Stimulated activated CD4-positive, alpha-beta T cell treated with anti-CD3 and anti-CD28 coated beads, Interleukin-15, amount 100 ng/mL, for 1 hour (primary cell): ENCODE data around the gene FKBP5.
"Not testable (repeated sequence)": the region's sequence is repeated elsewhere in the genome, so short reads cannot be mapped to it uniquely, and the experiment has no call there.

Source experiments
- DNase-seq, 2 donors: peaks; one replicate each; pipeline ENCODE4 v3.0.0-alpha.2; 2020; ENCODE audit warnings: low read depth in 1 of 2, low spot score in 1 of 2

FKBP5 gene

GRCh38 chr6:35550437-35550836 lies 138.3 kb downstream of the FKBP5 start:
- DNase-seq: no peak

GRCh38 chr6:35547676-35548075 lies 141.0 kb downstream of the FKBP5 start:
- DNase-seq: no peak

- DNase-seq: no peak
Observed at GRCh38 chr6:35544769-35545361, 143.8 kb downstream of the FKBP5 start.

- no peak for DNase-seq
Observed at GRCh38 chr6:35543459-35544193, 145.1 kb downstream of the FKBP5 start.

- no peak for DNase-seq
Observed at GRCh38 chr6:35541836-35542235, 146.9 kb downstream of the FKBP5 start.

GRCh38 chr6:35539223-35539622 lies 149.5 kb downstream of the FKBP5 start:
- no peak for DNase-seq

- not testable (repeated sequence) for DNase-seq
Observed at GRCh38 chr6:35535847-35536246, 152.9 kb downstream of the FKBP5 start.

- no peak for DNase-seq
Observed at GRCh38 chr6:35534407-35535170, 154.1 kb downstream of the FKBP5 start.

- no peak for DNase-seq
Observed at GRCh38 chr6:35533981-35534380, 154.7 kb downstream of the FKBP5 start.

- DNase-seq: no peak
Observed at GRCh38 chr6:35532126-35532525, 156.6 kb downstream of the FKBP5 start.

- no peak for DNase-seq
Observed at GRCh38 chr6:35524380-35525020, 164.2 kb downstream of the FKBP5 start.
